ENCODE data around the gene NTNG1.

Gene NTNG1

GRCh38 chr1:107459204-107459904, 318.5 kb downstream of the NTNG1 start:
- DNase-seq (ENCODE audit: low spot score): no peak

GRCh38 chr1:107460035-107460434, 319.2 kb downstream of the NTNG1 start:
- no peak for DNase-seq (ENCODE audit: low spot score)

GRCh38 chr1:107464827-107465226, 324.0 kb downstream of the NTNG1 start:
- DNase-seq (ENCODE audit: low spot score): no peak

GRCh38 chr1:107467286-107467685, 326.4 kb downstream of the NTNG1 start:
- no peak for DNase-seq (ENCODE audit: low spot score)

GRCh38 chr1:107467811-107468210, 327.0 kb downstream of the NTNG1 start:
- no peak for DNase-seq (ENCODE audit: low spot score)

GRCh38 chr1:107473065-107473464, 332.2 kb downstream of the NTNG1 start:
- no peak for DNase-seq (ENCODE audit: low spot score)

- no peak for DNase-seq (ENCODE audit: low spot score)
Measured at GRCh38 chr1:107474877-107475612, 334.2 kb downstream of the NTNG1 start.

GRCh38 chr1:107477233-107477632, 336.4 kb downstream of the NTNG1 start:
- no peak for DNase-seq (ENCODE audit: low spot score)

GRCh38 chr1:107479865-107480350, 339.1 kb downstream of the NTNG1 start:
- DNase-seq (ENCODE audit: low spot score): no peak

GRCh38 chr1:107480548-107481415, 339.9 kb downstream of the NTNG1 start:
- DNase-seq (ENCODE audit: low spot score): no peak

GRCh38 chr1:107481756-107482384, 341.0 kb downstream of the NTNG1 start:
- DNase-seq (ENCODE audit: low spot score): no peak

GRCh38 chr1:107483949-107484348, 343.1 kb downstream of the NTNG1 start:
- no peak for DNase-seq (ENCODE audit: low spot score)

- no peak for DNase-seq (ENCODE audit: low spot score)
Measured at GRCh38 chr1:107486349-107486748, 345.5 kb downstream of the NTNG1 start.

GRCh38 chr1:107487506-107487905, 346.7 kb downstream of the NTNG1 start:
- no peak for DNase-seq (ENCODE audit: low spot score)

- DNase-seq (ENCODE audit: low spot score): no peak
Measured at GRCh38 chr1:107491582-107491981, 350.7 kb downstream of the NTNG1 start.

- no peak for DNase-seq (ENCODE audit: low spot score)
Measured at GRCh38 chr1:107493111-107493716, 352.4 kb downstream of the NTNG1 start.

- DNase-seq (ENCODE audit: low spot score): no peak
Measured at GRCh38 chr1:107494061-107494460, 353.2 kb downstream of the NTNG1 start.

- no peak for DNase-seq (ENCODE audit: low spot score)
Measured at GRCh38 chr1:107496002-107496401, 355.2 kb downstream of the NTNG1 start.

- no peak for DNase-seq (ENCODE audit: low spot score)
Measured at GRCh38 chr1:107499139-107499744, 358.4 kb downstream of the NTNG1 start.

GRCh38 chr1:107501081-107501605, 360.3 kb downstream of the NTNG1 start:
- DNase-seq (ENCODE audit: low spot score): no peak

- DNase-seq (ENCODE audit: low spot score): no peak
Measured at GRCh38 chr1:107510347-107510746, 369.5 kb downstream of the NTNG1 start.
